Naive thymus-derived CD4-positive, alpha-beta T cell (primary cell): ENCODE data around the gene EPAS1. TPM values are rescaled to one million over a fixed set of nuclear protein-coding genes. Genes with fewer than 3 reads are reported as not detected.

Experiments used
- ATAC-seq: fragments of 150-1000 bp; cut with Tn5 transposase; 2 replicates; pipeline ENCODE4 v1.10.0; 2021; ENCODE audit warnings: mild to moderate bottlenecking, moderate library complexity
- CTCF ChIA-PET: fragments of 350-600 bp; sonication (Branson Sonifier 250); formaldehyde crosslinking; loops from one replicate; lab custom pipeline; 2021; ENCODE audit warnings: antibody characterized with exemption; lab: Charles Lee
- POLR2A ChIA-PET: fragments of 350-600 bp; sonication (Branson Sonifier 250); formaldehyde crosslinking; loops from one replicate; lab custom pipeline; 2021; ENCODE audit warnings: antibody characterized with exemption, inconsistent platforms; lab: Charles Lee
- DNase-seq, 9 donors: peaks; one replicate each; pipeline versions ENCODE4 v3.0.0 to v3.0.0-alpha.2; 2020 to 2022; ENCODE audit warnings: mixed read lengths in 1 of 9
- H3K27ac ChIP-seq: one replicate; pipeline ENCODE4 v1.7.0; 2013; ENCODE audit warnings: mild to moderate bottlenecking, low read depth, low read length, moderate library complexity
- H3K27me3 ChIP-seq, 2 donors: one replicate each; pipeline ENCODE4 v1.7.0; 2013; ENCODE audit warnings: low read length in 2 of 2, mild to moderate bottlenecking in 2 of 2, moderate library complexity in 2 of 2; ENCODE audit not compliant: control insufficient read depth in 2 of 2, insufficient read depth in 2 of 2
- H3K36me3 ChIP-seq, 3 experiments: 1 replicate in 2 of 3; 2 replicates in 1 of 3; pipeline ENCODE4 v1.7.0; 2013; ENCODE audit warnings: low read length in 3 of 3, mild to moderate bottlenecking in 3 of 3, moderate library complexity in 1 of 3; ENCODE audit not compliant: insufficient read depth in 3 of 3, control insufficient read depth in 2 of 3
- H3K4me1 ChIP-seq, 2 donors: one replicate each; pipeline ENCODE4 v1.7.0; 2013; ENCODE audit warnings: low read length in 2 of 2, mild to moderate bottlenecking in 2 of 2, moderate library complexity in 1 of 2; ENCODE audit not compliant: control insufficient read depth in 2 of 2, insufficient read depth in 2 of 2
- H3K4me3 ChIP-seq: 2 replicates; pipeline ENCODE4 v1.7.0; 2013; ENCODE audit warnings: mild to moderate bottlenecking, low read length
- H3K9me3 ChIP-seq, 3 experiments: 1 replicate in 2 of 3; 2 replicates in 1 of 3; pipeline ENCODE4 v1.7.0; 2013; ENCODE audit warnings: low read length in 3 of 3; ENCODE audit not compliant: control insufficient read depth in 2 of 3
- H3K27ac Mint-ChIP-seq, 9 donors: one replicate each; pipeline ENCODE4 v1.8.0; 2020 to 2022; ENCODE audit warnings: mixed read lengths in 9 of 9, mild to moderate bottlenecking in 8 of 9, moderate library complexity in 5 of 9, inconsistent platforms in 2 of 9
- H3K27me3 Mint-ChIP-seq, 5 donors: one replicate each; pipeline ENCODE4 v1.8.0; 2021 to 2022; ENCODE audit warnings: mixed read lengths in 5 of 5, mild to moderate bottlenecking in 1 of 5
- H3K36me3 Mint-ChIP-seq, 5 donors: one replicate each; pipeline ENCODE4 v1.8.0; 2020 to 2022; ENCODE audit warnings: mixed read lengths in 5 of 5, mild to moderate bottlenecking in 3 of 5, inconsistent platforms in 1 of 5
- H3K4me1 Mint-ChIP-seq, 7 donors: one replicate each; pipeline ENCODE4 v1.8.0; 2020 to 2022; ENCODE audit warnings: mixed read lengths in 7 of 7, mild to moderate bottlenecking in 3 of 7, inconsistent platforms in 1 of 7
- H3K4me3 Mint-ChIP-seq, 10 donors: one replicate each; pipeline ENCODE4 v1.8.0; 2020 to 2022; ENCODE audit warnings: mild to moderate bottlenecking in 10 of 10, mixed read lengths in 10 of 10, moderate library complexity in 6 of 10, inconsistent platforms in 2 of 10
- H3K9me3 Mint-ChIP-seq, 11 donors: one replicate each; pipeline ENCODE4 v1.8.0; 2020 to 2022; ENCODE audit warnings: mixed read lengths in 11 of 11, mild to moderate bottlenecking in 4 of 11, inconsistent platforms in 1 of 11, moderate library complexity in 1 of 11
- intact Hi-C, 2 donors: fragments of 100-400 bp; cut with micrococcal nuclease; formaldehyde crosslinking; loops; one replicate each; pipeline ENCODE4 v1.15.1; 2023
- polyA plus RNA-seq, 2 donors: library from polyadenylated mRNA; unstranded; fragments of 300-500 nt; fragmentation: Illumina TruSeq; gene quantifications; one replicate each; pipeline ENCODE4 v1.2.3, GENCODE V29; 2021
- total RNA-seq, 6 experiments: library from RNA in 5 of 6; stranded (reverse) in 5 of 6; gene quantifications; 1 replicate in 5 of 6; 2 replicates in 1 of 6; pipeline ENCODE4 v1.2.3 and lab custom pipeline; 2021 to 2026

Gene EPAS1
- total and polyA plus RNA-seq, 7 experiments from 2014 or later = 0.18 to 17.0 (median 4.7) TPM; not detected in 1

DNA sequence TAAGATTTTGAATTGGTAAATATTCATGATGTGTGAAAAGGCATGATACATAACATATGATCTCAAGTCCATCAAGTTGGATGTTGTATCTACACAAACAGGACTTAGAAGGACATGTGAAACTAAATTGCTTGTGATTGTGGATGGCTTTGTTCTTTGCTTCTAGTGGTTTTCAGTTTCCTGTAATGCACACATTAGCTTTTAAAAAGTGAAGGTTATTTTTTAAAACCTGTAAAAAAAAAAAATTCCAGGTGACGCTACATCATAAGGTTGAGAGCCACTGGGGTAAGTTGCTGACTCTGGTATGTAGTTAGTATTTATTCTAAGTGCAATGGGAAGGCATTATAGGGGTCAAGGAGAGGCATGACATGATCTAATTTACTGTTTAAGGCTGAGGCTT lies 133.8 kb downstream of the EPAS1 start:
- Mint-ChIP-seq H3K36me3 (peaks cover 0 to 4% (median 0%) of the 10 kb centered on the region in 5 donors), H3K9me3 (peaks cover 0 to 8% (median 2%) of the 10 kb centered on the region in 11 donors), H3K4me3 (peak overlapping the region in 8 of 10 donors; percentile 6 to 67 (median 40)), H3K27ac (peak overlapping the region in 5 of 9 donors; percentile 3 to 71 (median 36)), H3K4me1 (peaks cover 6 to 45% (median 43%) of the 10 kb centered on the region in 7 donors), H3K27me3 (peaks cover 0 to 10% (median 0%) of the 10 kb centered on the region in 5 donors)
- H3K27ac ChIP-seq = no peak overlapping the region
- no peak overlapping the region for H3K4me3 ChIP-seq
- no peaks in the 10 kb centered on the region for H3K9me3 ChIP-seq
- peaks cover 28 to 29% of the 10 kb centered on the region in 2 donors for H3K4me1 ChIP-seq
- DNase-seq (peak in 3 of 9 donors; percentile 4 to 20 (median 15)), ATAC-seq (no peak)
- CTCF ChIA-PET = interaction anchor here (0.5 to 0.7 kb wide), 2 partner anchors 24 to 1378 kb away, joined by 3 read pairs; no protein-coding TSS in a partner anchor
- intact Hi-C loops = no loop called here
- no peaks in the 10 kb centered on the region for H3K27me3 ChIP-seq
- POLR2A ChIA-PET = no interaction called here
- no peaks in the 10 kb centered on the region for H3K36me3 ChIP-seq

DNA sequence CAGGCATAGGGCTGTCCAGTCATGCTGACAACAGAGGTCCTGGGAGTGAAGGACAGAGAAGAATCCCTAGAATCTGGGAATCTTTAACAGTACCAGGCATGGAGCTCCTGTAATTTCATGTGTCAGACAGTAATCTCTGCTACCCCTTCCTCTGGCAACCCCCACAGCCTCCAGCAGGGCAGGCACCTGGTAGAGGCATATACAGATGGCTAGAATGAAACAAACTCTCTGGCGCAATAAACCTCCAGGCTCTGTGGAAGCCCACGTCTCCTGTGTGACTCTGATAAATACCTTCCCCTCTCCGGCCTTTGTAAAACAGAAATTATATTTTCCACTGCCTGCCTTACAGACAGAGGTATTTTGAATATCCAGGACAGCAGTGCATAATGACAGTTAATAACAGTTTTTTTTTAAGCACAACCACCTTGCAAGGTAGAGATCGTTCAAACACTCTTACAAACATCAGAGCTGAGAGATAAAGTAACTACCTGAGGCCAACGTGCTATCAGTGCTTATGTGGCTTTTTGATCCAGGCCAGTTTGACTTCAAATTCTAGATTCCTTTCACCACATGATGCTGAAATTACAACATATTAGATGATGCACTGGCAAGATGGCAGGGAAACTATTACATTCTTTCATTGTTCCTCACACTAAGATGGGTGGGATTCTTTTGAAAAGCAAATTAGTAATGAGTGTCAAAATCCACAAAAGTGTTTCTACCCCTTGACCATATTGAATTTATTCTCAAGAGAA lies 134.5 kb downstream of the EPAS1 start:
- Mint-ChIP-seq H3K27ac (peak overlapping the region in 4 of 9 donors; percentile 23 to 71 (median 44)), H3K27me3 (peaks cover 0 to 10% (median 0%) of the 10 kb centered on the region in 5 donors), H3K9me3 (peaks cover 0 to 8% (median 2%) of the 10 kb centered on the region in 11 donors), H3K36me3 (peaks cover 0 to 4% (median 0%) of the 10 kb centered on the region in 5 donors), H3K4me1 (peaks cover 6 to 45% (median 43%) of the 10 kb centered on the region in 7 donors), H3K4me3 (peak overlapping the region in 8 of 10 donors; percentile 0 to 67 (median 26))
- no peak for ATAC-seq
- Histone ChIP-seq H3K27ac (no peak overlapping the region), H3K9me3 (no peaks in the 10 kb centered on the region), H3K4me1 (peaks cover 28 to 29% of the 10 kb centered on the region in 2 donors), H3K36me3 (no peaks in the 10 kb centered on the region), H3K4me3 (no peak overlapping the region), H3K27me3 (no peaks in the 10 kb centered on the region)
- no peak for DNase-seq
- intact Hi-C loops = no loop called here
- ChIA-PET POLR2A (no interaction called here), CTCF (interaction anchor here (0.7 kb wide), 1 partner anchor 1378 kb away, joined by 3 read pairs; no protein-coding TSS in a partner anchor)

DNA sequence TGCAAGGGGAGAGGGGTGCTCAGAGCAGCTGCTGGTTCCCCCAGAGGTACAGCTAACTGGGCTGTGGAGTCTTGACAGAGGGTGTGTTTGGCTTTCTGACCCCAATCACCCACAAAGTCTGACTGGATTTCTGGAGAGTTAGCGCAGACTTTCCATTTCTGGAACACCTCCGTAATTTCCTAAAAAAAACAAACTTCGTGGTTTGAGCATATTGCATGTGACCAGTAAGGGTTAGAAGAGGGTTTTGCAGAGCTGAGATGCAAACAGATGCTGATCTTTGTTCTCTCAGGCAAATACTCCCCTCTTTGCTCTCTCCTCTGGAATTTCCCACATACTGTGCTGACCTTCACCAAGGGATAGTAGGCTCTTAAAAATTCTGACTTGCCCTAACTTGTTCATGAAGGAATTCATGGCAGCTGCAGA lies 137.7 kb downstream of the EPAS1 start:
- intact Hi-C loops = no loop called here
- no peaks in the 10 kb centered on the region for H3K9me3 ChIP-seq
- no peaks in the 10 kb centered on the region for H3K27me3 ChIP-seq
- ChIA-PET CTCF (no interaction called here), POLR2A (no interaction called here)
- no peaks in the 10 kb centered on the region for H3K36me3 ChIP-seq
- peaks cover 46 to 47% of the 10 kb centered on the region in 2 donors for H3K4me1 ChIP-seq
- no peak for ATAC-seq
- H3K4me1 Mint-ChIP-seq = peaks cover 21 to 70% (median 57%) of the 10 kb centered on the region in 7 donors
- H3K9me3 Mint-ChIP-seq = peaks cover 0 to 2% (median 0%) of the 10 kb centered on the region in 11 donors
- no peak overlapping the region for H3K4me3 ChIP-seq
- H3K27ac Mint-ChIP-seq = no peak overlapping the region
- DNase-seq = no peak
- H3K36me3 Mint-ChIP-seq = no peaks in the 10 kb centered on the region
- H3K27ac ChIP-seq = no peak overlapping the region
- peaks cover 0 to 11% (median 0%) of the 10 kb centered on the region in 5 donors for H3K27me3 Mint-ChIP-seq
- no peak overlapping the region for H3K4me3 Mint-ChIP-seq

DNA sequence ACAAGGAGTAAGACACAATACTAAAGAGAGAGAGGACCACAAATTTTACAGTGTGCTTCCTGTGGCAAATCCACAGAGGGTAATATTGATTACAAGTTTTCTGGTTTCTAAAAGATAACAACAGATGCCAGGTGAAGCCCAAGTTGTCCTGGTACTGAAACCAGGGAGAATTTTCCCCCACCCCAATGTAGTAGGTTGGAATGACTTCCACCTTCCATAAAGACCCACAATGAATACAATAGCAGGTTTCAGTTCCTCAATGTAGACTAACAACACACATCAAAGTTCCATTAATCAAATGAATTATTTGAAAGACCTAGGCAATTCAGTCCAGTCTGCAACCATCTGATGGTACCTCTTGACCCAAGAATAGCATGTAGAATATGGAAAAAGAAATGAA lies 138.1 kb downstream of the EPAS1 start:
- ATAC-seq (no peak), DNase-seq (no peak)
- Histone ChIP-seq H3K4me1 (peaks cover 51% of the 10 kb centered on the region in 2 donors), H3K4me3 (no peak overlapping the region), H3K36me3 (no peaks in the 10 kb centered on the region), H3K27ac (no peak overlapping the region), H3K27me3 (no peaks in the 10 kb centered on the region), H3K9me3 (no peaks in the 10 kb centered on the region)
- ChIA-PET POLR2A (no interaction called here), CTCF (no interaction called here)
- peaks cover 0 to 2% (median 0%) of the 10 kb centered on the region in 11 donors for H3K9me3 Mint-ChIP-seq
- H3K4me1 Mint-ChIP-seq = peaks cover 26 to 70% (median 57%) of the 10 kb centered on the region in 7 donors
- H3K36me3 Mint-ChIP-seq = no peaks in the 10 kb centered on the region
- H3K27ac Mint-ChIP-seq = no peak overlapping the region
- H3K27me3 Mint-ChIP-seq = peaks cover 0 to 11% (median 0%) of the 10 kb centered on the region in 5 donors
- intact Hi-C loops = no loop called here
- H3K4me3 Mint-ChIP-seq = no peak overlapping the region

DNA sequence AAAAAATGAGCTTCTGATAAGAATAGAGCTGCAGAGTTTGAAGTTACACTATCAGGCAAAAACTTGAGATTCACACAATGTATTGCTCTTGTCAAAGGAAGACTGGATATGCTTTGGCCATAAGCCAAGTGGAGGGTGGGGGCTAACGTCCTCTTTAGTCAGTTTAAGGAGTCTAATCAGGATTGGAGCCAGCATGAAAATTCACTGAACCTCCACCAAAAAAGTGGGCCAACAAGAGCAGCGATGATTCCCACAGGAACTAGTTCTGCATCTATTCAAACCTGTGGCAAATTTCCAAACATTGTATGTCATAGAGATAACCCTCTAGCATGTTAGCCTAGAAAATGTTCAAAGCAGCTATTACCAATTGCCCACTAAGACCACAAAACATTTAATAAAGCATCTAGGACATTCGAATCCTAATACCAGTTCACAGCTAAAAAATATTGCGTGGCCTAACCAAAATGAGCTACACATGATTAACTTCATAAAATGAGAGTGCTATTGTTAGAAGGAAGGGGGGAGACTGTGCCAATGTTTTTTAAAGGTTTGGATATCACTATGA lies 138.7 kb downstream of the EPAS1 start:
- intact Hi-C loops = no loop called here

More for the DNA sequence above, 138.7 kb downstream of the EPAS1 start:
- H3K4me3 Mint-ChIP-seq = no peak overlapping the region
- ATAC-seq (no peak), DNase-seq (no peak)
- ChIA-PET POLR2A (interaction anchor here (0.7 kb wide), 1 partner anchor 594 kb away, joined by 3 read pairs; no protein-coding TSS in a partner anchor), CTCF (interaction anchor here (0.9 kb wide), 1 partner anchor 70 kb away, joined by 3 read pairs; no protein-coding TSS in a partner anchor)
- H3K4me3 ChIP-seq = no peak overlapping the region
- H3K27ac Mint-ChIP-seq = no peak overlapping the region
- H3K9me3 Mint-ChIP-seq = peaks cover 0 to 2% (median 0%) of the 10 kb centered on the region in 11 donors
- no peaks in the 10 kb centered on the region for H3K36me3 ChIP-seq
- peaks cover 0 to 11% (median 0%) of the 10 kb centered on the region in 5 donors for H3K27me3 Mint-ChIP-seq
- peaks cover 51 to 54% of the 10 kb centered on the region in 2 donors for H3K4me1 ChIP-seq
- H3K27me3 ChIP-seq = no peaks in the 10 kb centered on the region
- peaks cover 23 to 67% (median 53%) of the 10 kb centered on the region in 7 donors for H3K4me1 Mint-ChIP-seq
- no peaks in the 10 kb centered on the region for H3K36me3 Mint-ChIP-seq
- H3K27ac ChIP-seq = no peak overlapping the region
- no peaks in the 10 kb centered on the region for H3K9me3 ChIP-seq
